Karpas-422 (cell line): ENCODE data around the gene GLDN. TPM values are rescaled to one million over a fixed set of nuclear protein-coding genes. Genes with fewer than 3 reads are reported as not detected.
A peak's percentile ranks its signal among the peaks of the same experiment; 100 is the strongest.

Experiments
- DNase-seq: peaks from one replicate; pipeline ENCODE4 v3.0.0-alpha.2; 2015
- H2AFZ ChIP-seq: fragments of 200-600 bp; sonication (generic); 2 replicates; pipeline ENCODE4 v1.6.1; 2014; ENCODE audit warnings: antibody characterized with exemption, low read length, mixed read lengths
- H3K27ac ChIP-seq: fragments of 200-600 bp; sonication (generic); 2 replicates; pipeline ENCODE4 v1.5.1; 2014; ENCODE audit warnings: mild to moderate bottlenecking, low read length, moderate library complexity
- H3K27me3 ChIP-seq: fragments of 200-600 bp; sonication (generic); 2 replicates; pipeline ENCODE4 v1.6.1; 2014; ENCODE audit warnings: low read length, mixed read lengths
- H3K36me3 ChIP-seq: fragments of 200-600 bp; sonication (generic); 2 replicates; pipeline ENCODE4 v1.6.1; 2014; ENCODE audit warnings: low read length, mixed read lengths; ENCODE audit not compliant: insufficient read depth
- H3K4me1 ChIP-seq: fragments of 200-600 bp; sonication (generic); 2 replicates; pipeline ENCODE4 v1.6.1; 2014; ENCODE audit warnings: mild to moderate bottlenecking, low read length, mixed read lengths
- H3K4me2 ChIP-seq: fragments of 200-600 bp; sonication (generic); 2 replicates; pipeline ENCODE4 v1.6.1; 2014; ENCODE audit warnings: low read length, low read depth, mild to moderate bottlenecking; ENCODE audit not compliant: poor library complexity, severe bottlenecking
- H3K4me3 ChIP-seq: fragments of 200-600 bp; sonication (generic); 2 replicates; pipeline ENCODE4 v1.5.1; 2014; ENCODE audit warnings: mild to moderate bottlenecking, antibody characterized with exemption, low read length, mixed read lengths
- H3K79me2 ChIP-seq: fragments of 200-600 bp; sonication (generic); 2 replicates; pipeline ENCODE4 v1.6.1; 2014; ENCODE audit warnings: mild to moderate bottlenecking, low read length, mixed read lengths
- H3K9ac ChIP-seq: fragments of 200-600 bp; sonication (generic); 2 replicates; pipeline ENCODE4 v1.6.0; 2014; ENCODE audit warnings: low read length
- H3K9me2 ChIP-seq: fragments of 200-600 bp; sonication (generic), shearing (Covaris generic); replicated peaks from 2 replicates; pipeline ENCODE4 v1.6.0; 2014; ENCODE audit warnings: mild to moderate bottlenecking, low read length, moderate library complexity; ENCODE audit not compliant: insufficient read depth
- H3K9me3 ChIP-seq: fragments of 300-700, 200-600 bp; sonication (generic); 2 replicates; pipeline ENCODE4 v1.6.1; 2014; ENCODE audit warnings: low read length, mixed read lengths
- H4K20me1 ChIP-seq: fragments of 200-600 bp; sonication (generic); 2 replicates; pipeline ENCODE4 v1.6.1; 2014; ENCODE audit warnings: mild to moderate bottlenecking, antibody characterized with exemption, low read length, low read depth; ENCODE audit not compliant: insufficient read depth
- total RNA-seq: library from RNA; depleted of rRNA; stranded (reverse); fragments of >200 nt; shearing (Covaris generic); gene quantifications from 2 replicates; pipeline ENCODE4 v1.2.3, GENCODE V29; 2014; ENCODE audit warnings: low replicate concordance

Gene GLDN
- total RNA-seq, 1 experiment from 2014 or later, result not detected

DNA sequence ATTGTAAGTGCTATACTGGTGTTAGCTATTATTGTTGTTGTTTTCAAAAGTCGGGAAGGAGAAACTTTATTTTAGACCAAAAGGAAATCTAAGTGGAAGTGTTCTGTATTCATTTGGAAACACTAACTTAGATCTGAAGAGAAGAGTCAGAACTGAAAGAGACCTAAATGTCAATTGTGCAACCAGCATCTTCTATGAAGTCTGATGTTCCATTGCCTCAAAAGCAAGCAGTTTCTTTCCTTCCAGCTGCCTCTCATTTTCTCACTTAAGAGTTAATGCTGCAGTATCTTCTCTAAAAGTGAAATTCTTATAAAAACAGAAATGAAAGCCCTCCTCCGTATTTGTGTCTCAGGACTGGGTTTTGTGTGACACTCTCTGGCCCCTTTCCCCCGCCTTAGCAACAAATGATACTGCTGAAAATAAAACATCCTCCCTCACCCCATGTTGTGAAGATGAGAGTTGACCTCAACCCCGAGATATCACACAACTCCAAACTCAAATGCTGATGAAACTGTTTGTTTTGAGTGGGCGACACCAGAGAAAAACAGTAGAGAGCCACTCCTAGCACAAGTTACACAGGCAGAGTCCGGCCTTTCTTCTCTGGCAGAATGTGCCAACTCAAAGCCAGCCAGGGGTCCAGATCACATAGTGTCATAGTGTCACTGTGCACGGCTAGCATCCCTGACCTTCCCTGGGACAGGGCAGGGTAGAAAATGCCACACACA, 48.9 kb downstream of the GLDN start:
- H4K20me1 ChIP-seq, result no peaks in the 10 kb centered on the region
- DNase-seq, result no peak
- no peak overlapping the region for H3K4me2 ChIP-seq
- no peaks in the 10 kb centered on the region for H3K27me3 ChIP-seq
- no peaks in the 10 kb centered on the region for H3K36me3 ChIP-seq
- H3K9ac ChIP-seq, result no peak overlapping the region
- H3K79me2 ChIP-seq, result no peaks in the 10 kb centered on the region
- no peaks in the 10 kb centered on the region for H3K4me1 ChIP-seq
- H3K9me2 ChIP-seq, result no peaks in the 10 kb centered on the region
- no peak overlapping the region for H3K27ac ChIP-seq
- no peak overlapping the region for H2AFZ ChIP-seq
- no peak overlapping the region for H3K4me3 ChIP-seq
- no peaks in the 10 kb centered on the region for H3K9me3 ChIP-seq

DNA sequence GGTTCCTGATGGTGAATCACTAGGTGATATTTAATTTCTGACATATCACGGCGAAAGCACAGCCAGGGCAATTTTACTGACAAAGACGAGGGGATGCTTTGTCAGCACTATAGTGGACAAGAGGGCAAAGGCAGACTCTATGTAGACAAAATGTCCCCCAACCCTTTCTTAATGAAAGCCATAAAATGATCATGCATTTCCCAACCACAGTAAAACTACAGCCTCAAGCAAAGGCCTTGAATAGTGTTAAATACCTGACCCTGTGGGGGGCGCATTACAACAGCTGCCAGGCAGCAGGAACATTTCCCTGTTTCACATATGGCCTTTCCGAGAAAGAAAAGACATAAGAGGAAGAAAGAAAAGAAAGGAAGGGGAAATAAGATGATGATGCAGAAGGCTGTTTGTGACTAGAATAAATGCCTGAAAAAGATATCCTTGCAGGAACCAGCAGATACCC, 49.5 kb downstream of the GLDN start:
- no peak overlapping the region for H3K4me2 ChIP-seq
- H2AFZ ChIP-seq, result no peak overlapping the region
- H3K4me3 ChIP-seq, result no peak overlapping the region

DNA sequence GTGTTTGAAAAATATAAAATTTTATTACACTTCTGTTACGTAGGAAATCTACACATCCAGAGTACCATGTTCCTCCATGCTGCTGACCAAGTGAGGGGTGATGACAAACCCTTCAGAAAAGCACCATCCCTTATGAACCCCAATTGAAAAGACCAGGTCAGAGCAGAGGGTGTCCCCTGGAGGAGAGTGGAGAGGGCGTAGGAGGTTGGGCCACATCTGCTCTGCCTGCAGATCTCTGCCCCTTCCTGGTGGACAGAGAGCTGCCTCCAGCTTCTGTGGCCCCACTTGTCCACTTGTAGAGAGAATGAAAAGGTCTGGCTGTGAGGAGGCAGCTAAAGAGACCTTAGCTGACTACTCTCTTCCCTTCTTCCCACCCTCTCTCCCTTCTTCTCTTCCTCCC, 55.5 kb downstream of the GLDN start:
- no peaks in the 10 kb centered on the region for H3K79me2 ChIP-seq

More for the DNA sequence above, 49.5 kb downstream of the GLDN start:
- DNase-seq, result no peak
- Histone ChIP-seq H3K79me2 (no peaks in the 10 kb centered on the region), H3K27me3 (no peaks in the 10 kb centered on the region), H3K9ac (no peak overlapping the region), H3K9me3 (no peaks in the 10 kb centered on the region), H4K20me1 (no peaks in the 10 kb centered on the region), H3K4me1 (no peaks in the 10 kb centered on the region), H3K27ac (no peak overlapping the region), H3K9me2 (no peaks in the 10 kb centered on the region), H3K36me3 (no peaks in the 10 kb centered on the region)

DNA sequence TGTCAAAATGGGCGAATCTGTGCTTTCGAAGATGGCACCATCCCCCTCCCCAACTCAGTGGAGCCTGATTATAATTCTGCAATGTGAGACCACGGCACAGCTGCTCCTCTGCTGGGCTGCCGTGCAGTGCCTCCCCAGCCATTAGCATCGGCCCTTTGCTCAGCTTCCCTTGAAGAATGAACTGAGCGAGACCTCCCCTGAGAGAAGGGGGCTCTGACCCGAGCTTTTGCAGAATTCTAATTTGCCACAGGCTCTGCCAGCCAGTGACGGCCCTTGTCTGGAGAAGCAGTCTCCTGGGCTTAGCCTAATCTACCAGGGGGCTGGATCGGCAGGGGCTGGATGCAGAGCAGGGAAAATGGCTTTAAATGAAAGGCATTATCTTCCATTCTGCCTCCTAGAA, 57.2 kb downstream of the GLDN start:
- no peak overlapping the region for H3K4me3 ChIP-seq
- H3K27me3 ChIP-seq, result no peaks in the 10 kb centered on the region
- H3K4me2 ChIP-seq, result no peak overlapping the region
- H3K79me2 ChIP-seq, result no peaks in the 10 kb centered on the region
- no peak for DNase-seq
- no peaks in the 10 kb centered on the region for H3K9me2 ChIP-seq
- H4K20me1 ChIP-seq, result no peaks in the 10 kb centered on the region
- H3K9ac ChIP-seq, result no peak overlapping the region
- no peak overlapping the region for H3K27ac ChIP-seq
- H3K36me3 ChIP-seq, result no peaks in the 10 kb centered on the region
- H2AFZ ChIP-seq, result no peak overlapping the region
- no peaks in the 10 kb centered on the region for H3K4me1 ChIP-seq
- no peaks in the 10 kb centered on the region for H3K9me3 ChIP-seq

More for the DNA sequence above, 55.5 kb downstream of the GLDN start:
- no peak overlapping the region for H3K4me2 ChIP-seq
- no peak overlapping the region for H2AFZ ChIP-seq
- no peaks in the 10 kb centered on the region for H3K36me3 ChIP-seq
- no peak overlapping the region for H3K9ac ChIP-seq
- H3K4me1 ChIP-seq, result no peaks in the 10 kb centered on the region
- no peak overlapping the region for H3K27ac ChIP-seq
- no peaks in the 10 kb centered on the region for H3K27me3 ChIP-seq
- no peak for DNase-seq
- no peaks in the 10 kb centered on the region for H3K9me3 ChIP-seq
- H3K4me3 ChIP-seq, result no peak overlapping the region
- no peaks in the 10 kb centered on the region for H3K9me2 ChIP-seq
- H4K20me1 ChIP-seq, result no peaks in the 10 kb centered on the region

DNA sequence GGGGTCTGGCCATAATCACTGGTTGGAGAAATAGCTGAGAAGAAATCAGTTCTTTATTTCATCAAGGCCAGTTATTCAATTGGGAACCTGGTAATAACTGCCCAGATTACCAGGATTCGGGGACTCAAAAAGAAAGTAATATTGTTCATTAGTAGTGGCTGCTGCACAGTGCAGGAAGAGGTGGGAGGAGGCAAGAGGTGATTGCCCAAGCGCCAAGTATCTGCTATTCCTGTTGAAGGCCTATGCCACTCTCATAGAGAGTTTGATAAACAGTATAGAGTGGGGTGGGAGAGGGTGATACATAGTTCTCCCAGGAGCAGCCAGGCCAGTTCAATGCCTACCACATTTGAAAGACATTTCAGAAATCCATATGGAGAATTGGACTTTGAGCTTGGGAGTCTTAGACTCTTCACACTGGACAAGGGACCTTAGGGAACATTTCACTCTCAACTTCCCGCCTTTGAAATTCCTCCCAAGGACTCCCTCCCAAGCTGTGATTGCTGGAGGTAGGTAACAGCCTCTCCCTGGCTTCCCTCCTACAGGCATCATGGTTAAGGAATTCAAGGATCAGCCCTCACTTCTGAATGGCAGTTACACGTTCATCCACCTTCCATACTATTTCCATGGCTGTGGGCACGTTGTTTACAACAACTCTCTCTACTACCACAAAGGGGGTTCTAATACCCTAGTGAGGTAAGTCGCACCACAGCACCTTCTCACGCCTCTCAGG, 59.8 kb downstream of the GLDN start:
- Histone ChIP-seq H2AFZ (no peak overlapping the region), H3K9ac (no peak overlapping the region), H3K79me2 (no peaks in the 10 kb centered on the region), H3K4me3 (no peak overlapping the region), H3K9me2 (no peaks in the 10 kb centered on the region), H4K20me1 (no peaks in the 10 kb centered on the region), H3K27me3 (no peaks in the 10 kb centered on the region), H3K4me2 (no peak overlapping the region), H3K27ac (no peak overlapping the region), H3K4me1 (no peaks in the 10 kb centered on the region), H3K9me3 (no peaks in the 10 kb centered on the region), H3K36me3 (no peaks in the 10 kb centered on the region)
- no peak for DNase-seq

DNA sequence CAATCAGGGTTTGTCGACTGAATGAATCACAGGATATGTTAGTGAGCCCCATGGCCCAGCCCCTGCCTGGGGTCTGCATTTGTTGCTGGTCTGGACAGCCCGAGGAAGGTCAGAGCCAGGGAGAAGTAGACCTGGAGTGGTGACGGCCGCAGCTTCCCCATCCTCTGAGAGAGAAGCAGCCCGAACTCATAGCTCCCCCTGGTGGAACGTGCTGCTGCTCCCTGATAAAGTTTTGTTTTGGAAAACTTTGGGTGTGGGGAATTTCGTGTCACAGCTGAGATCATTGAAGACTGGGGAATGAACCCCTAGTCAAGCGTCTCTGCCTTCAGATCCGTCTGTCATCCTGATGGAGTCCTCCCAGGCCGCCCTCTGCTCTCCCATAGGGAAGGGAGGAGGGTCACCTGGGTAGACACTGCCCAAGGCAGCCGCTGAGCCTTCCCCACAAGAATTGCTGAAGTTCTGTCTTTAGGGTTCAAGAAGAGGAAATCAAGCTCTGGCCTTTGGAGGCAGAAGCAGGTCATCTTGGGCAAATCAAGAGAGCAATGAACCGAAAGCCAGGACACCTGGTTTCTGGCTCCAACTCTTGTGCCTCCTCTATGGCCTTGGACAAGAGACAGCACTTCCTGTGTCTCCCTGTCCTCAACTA, 60.5 kb downstream of the GLDN start:
- no peak overlapping the region for H3K27ac ChIP-seq
- H3K4me1 ChIP-seq, result no peaks in the 10 kb centered on the region
- H2AFZ ChIP-seq, result no peak overlapping the region
- H4K20me1 ChIP-seq, result no peaks in the 10 kb centered on the region
- H3K9me2 ChIP-seq, result no peaks in the 10 kb centered on the region
- H3K27me3 ChIP-seq, result no peaks in the 10 kb centered on the region
- no peak overlapping the region for H3K4me2 ChIP-seq
- H3K9me3 ChIP-seq, result no peaks in the 10 kb centered on the region
- H3K4me3 ChIP-seq, result no peak overlapping the region
- no peak overlapping the region for H3K9ac ChIP-seq
- no peaks in the 10 kb centered on the region for H3K36me3 ChIP-seq
- no peaks in the 10 kb centered on the region for H3K79me2 ChIP-seq
- DNase-seq, result peak; percentile 71

DNA sequence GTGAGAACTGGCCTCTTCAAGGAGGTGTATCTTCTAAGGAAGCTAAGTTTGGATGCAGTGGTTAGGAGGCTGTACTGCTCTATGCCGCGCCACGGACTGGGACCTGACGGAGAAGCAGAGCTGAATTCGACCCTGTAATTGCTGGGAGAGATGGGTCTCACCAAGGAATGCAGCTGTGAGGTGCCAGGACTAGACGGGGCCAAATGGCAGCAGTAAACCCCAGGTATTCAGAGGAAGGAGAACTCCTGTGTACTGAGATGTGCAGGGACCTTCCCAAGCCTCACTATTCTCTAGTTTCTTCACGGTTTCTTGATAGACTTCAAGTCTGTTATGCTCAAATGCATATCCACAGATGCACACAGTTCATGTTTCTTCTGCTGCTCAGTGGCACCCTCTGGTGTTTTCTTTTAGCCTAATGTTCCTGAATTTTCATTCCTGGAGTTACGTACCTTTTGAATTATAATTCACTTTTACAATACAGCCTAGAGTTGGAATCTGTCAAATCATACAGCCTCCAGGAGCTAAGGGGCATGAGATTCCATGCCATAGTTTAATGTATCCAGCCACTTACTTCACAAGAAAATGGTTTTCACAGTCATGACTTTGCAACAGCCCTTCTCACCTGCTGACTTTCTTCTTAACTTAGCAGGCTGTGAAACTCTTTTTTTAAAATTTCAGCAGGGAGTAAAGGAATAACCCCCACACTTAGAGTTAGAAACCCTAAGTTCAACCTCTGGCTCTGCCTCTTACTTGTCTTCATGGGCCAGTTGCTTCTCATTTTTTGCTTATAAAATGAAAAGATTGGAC, 61.8 kb downstream of the GLDN start:
- no peaks in the 10 kb centered on the region for H3K36me3 ChIP-seq
- H3K27me3 ChIP-seq, result no peaks in the 10 kb centered on the region
- H2AFZ ChIP-seq, result no peak overlapping the region
- H4K20me1 ChIP-seq, result no peaks in the 10 kb centered on the region
- H3K27ac ChIP-seq, result no peak overlapping the region
- H3K4me2 ChIP-seq, result no peak overlapping the region
- no peak overlapping the region for H3K9ac ChIP-seq
- peak; percentile 73 for DNase-seq
- no peaks in the 10 kb centered on the region for H3K9me2 ChIP-seq
- H3K4me1 ChIP-seq, result no peaks in the 10 kb centered on the region
- H3K9me3 ChIP-seq, result no peaks in the 10 kb centered on the region
- no peaks in the 10 kb centered on the region for H3K79me2 ChIP-seq
- no peak overlapping the region for H3K4me3 ChIP-seq
